HG03135 (cell line): Measurements from ENCODE around the gene UCK2.
A peak's percentile ranks its signal among the peaks of the same experiment; 100 is the strongest.
"Not testable (repeated sequence)": the region's sequence is repeated elsewhere in the genome, so short reads cannot be mapped to it uniquely, and the experiment has no call there.

ENCODE experiments used
- ATAC-seq: cut with Tn5 transposase; IDR thresholded peaks from one replicate; pipeline ENCODE4 v1.9.1; 2021; ENCODE audit warnings: mild to moderate bottlenecking, moderate library complexity; ENCODE audit not compliant: unreplicated experiment

Gene UCK2

GRCh38 chr1:165827268-165828102, at the start of gene UCK2:
Gene UCK2, plus strand, starts transcription at chr1:165827614. Its CDS starts 220 bp downstream, at chr1:165827834.
- peak; percentile 61 for ATAC-seq

GRCh38 chr1:165778197-165778596, 49.2 kb upstream of the UCK2 start:
- ATAC-seq: not testable (repeated sequence)

- ATAC-seq: not testable (repeated sequence)
These were observed 43.9 kb upstream of the UCK2 start for GRCh38 chr1:165783519-165783918.

GRCh38 chr1:165787741-165788140, 39.7 kb upstream of the UCK2 start:
- ATAC-seq: no peak

GRCh38 chr1:165793951-165794350, 33.5 kb upstream of the UCK2 start:
- ATAC-seq: no peak

GRCh38 chr1:165795894-165796293, 31.5 kb upstream of the UCK2 start:
- no peak for ATAC-seq

- ATAC-seq: no peak
These were observed 28.0 kb upstream of the UCK2 start for GRCh38 chr1:165799387-165799786.

- ATAC-seq: not testable (repeated sequence)
These were observed 22.9 kb upstream of the UCK2 start for GRCh38 chr1:165804513-165804912.

- no peak for ATAC-seq
These were observed 19.8 kb upstream of the UCK2 start for GRCh38 chr1:165807613-165808012.

- no peak for ATAC-seq
These were observed 11.7 kb upstream of the UCK2 start for GRCh38 chr1:165815725-165816124.

GRCh38 chr1:165816157-165816556, 11.3 kb upstream of the UCK2 start:
- ATAC-seq: no peak

GRCh38 chr1:165816826-165817497, 10.5 kb upstream of the UCK2 start:
- no peak for ATAC-seq

- ATAC-seq: no peak
These were observed 3.7 kb upstream of the UCK2 start for GRCh38 chr1:165823552-165824268.

- no peak for ATAC-seq
These were observed 3.2 kb upstream of the UCK2 start for GRCh38 chr1:165824269-165824643.

- no peak for ATAC-seq
These were observed 698 bp upstream of the UCK2 start for GRCh38 chr1:165826565-165827267.

- peak; percentile 36 for ATAC-seq
These were observed 772 bp downstream of the UCK2 start for GRCh38 chr1:165828103-165828668.

GRCh38 chr1:165828669-165829329, 1.4 kb downstream of the UCK2 start:
- no peak for ATAC-seq

- no peak for ATAC-seq
These were observed 2.5 kb downstream of the UCK2 start for GRCh38 chr1:165829888-165830287.

GRCh38 chr1:165831146-165831545, 3.7 kb downstream of the UCK2 start:
- no peak for ATAC-seq

GRCh38 chr1:165832902-165833301, 5.5 kb downstream of the UCK2 start:
- no peak for ATAC-seq
